Ramos (cell line): Measurements from ENCODE around the gene DFFB.

Experiments used
- in situ Hi-C: fragments of 300-500 bp; cut with MboI; formaldehyde crosslinking; loops from one replicate; pipeline ENCODE4 v1.14.3; 2022; ENCODE audit warnings: low sequenced_read_pairs; ENCODE audit not compliant: unreplicated experiment

Gene DFFB

GRCh38 chr1:3919706-3920105, 62.4 kb downstream of the DFFB start:
- in situ Hi-C loops: loop anchor here (10.0 kb wide), 1 partner anchor 135 kb away; no protein-coding TSS in a partner anchor

- in situ Hi-C loops: no loop called here
These were observed 64.5 kb downstream of the DFFB start for GRCh38 chr1:3921765-3922164.

GRCh38 chr1:3922201-3922725, 65.0 kb downstream of the DFFB start:
- in situ Hi-C loops: no loop called here

GRCh38 chr1:3922851-3923250, 65.6 kb downstream of the DFFB start:
- in situ Hi-C loops: no loop called here

- in situ Hi-C loops: no loop called here
These were observed 66.3 kb downstream of the DFFB start for GRCh38 chr1:3923378-3924185.

- in situ Hi-C loops: no loop called here
These were observed 67.0 kb downstream of the DFFB start for GRCh38 chr1:3924186-3924824.

GRCh38 chr1:3924825-3925220, 67.5 kb downstream of the DFFB start:
- in situ Hi-C loops: no loop called here

GRCh38 chr1:3925256-3925655, 68.0 kb downstream of the DFFB start:
- in situ Hi-C loops: no loop called here

- in situ Hi-C loops: no loop called here
These were observed 68.5 kb downstream of the DFFB start for GRCh38 chr1:3925762-3926161.

- in situ Hi-C loops: no loop called here
These were observed 69.7 kb downstream of the DFFB start for GRCh38 chr1:3926956-3927355.

GRCh38 chr1:3928586-3928985, 71.3 kb downstream of the DFFB start:
- in situ Hi-C loops: no loop called here

- in situ Hi-C loops: no loop called here
These were observed 71.8 kb downstream of the DFFB start for GRCh38 chr1:3929126-3929525.

- in situ Hi-C loops: no loop called here
These were observed 73.2 kb downstream of the DFFB start for GRCh38 chr1:3930301-3931006.

GRCh38 chr1:3931007-3931912, 74.0 kb downstream of the DFFB start:
- in situ Hi-C loops: no loop called here

- in situ Hi-C loops: no loop called here
These were observed 75.1 kb downstream of the DFFB start for GRCh38 chr1:3932156-3932919.
